ENCODE measurements around the gene CGRRF1.

GRCh38 chr14:54500744-54501143 lies 9.0 kb upstream of the CGRRF1 start:
- no peak for TF ChIP-seq CTCF (conservative IDR thresholded peaks at IDR 0.05)
- no peak for TF ChIP-seq ZFX (IDR thresholded peaks at IDR 0.05)
